Fibroblast of lung (primary cell): ENCODE results near the gene SHISAL1.

Source experiments
- EZH2 ChIP-seq: IDR thresholded peaks from 2 replicates; pipeline ENCODE4 v1.5.1; 2012; ENCODE audit warnings: low read length, control low read depth, mild to moderate bottlenecking; ENCODE audit errors: missing control alignments
- TF ChIP-seq, protein P1 (sequence below), 2 donors: IDR thresholded peaks in 1 of 2; conservative IDR thresholded peaks in 1 of 2; 1 replicate in 1 of 2; 2 replicates in 1 of 2; pipeline ENCODE4 v1.5.1; 2011 to 2012; ENCODE audit warnings: low read length in 2 of 2, control low read depth in 1 of 2, inconsistent platforms in 1 of 2, low read depth in 1 of 2, mild to moderate bottlenecking in 1 of 2

DNA sequence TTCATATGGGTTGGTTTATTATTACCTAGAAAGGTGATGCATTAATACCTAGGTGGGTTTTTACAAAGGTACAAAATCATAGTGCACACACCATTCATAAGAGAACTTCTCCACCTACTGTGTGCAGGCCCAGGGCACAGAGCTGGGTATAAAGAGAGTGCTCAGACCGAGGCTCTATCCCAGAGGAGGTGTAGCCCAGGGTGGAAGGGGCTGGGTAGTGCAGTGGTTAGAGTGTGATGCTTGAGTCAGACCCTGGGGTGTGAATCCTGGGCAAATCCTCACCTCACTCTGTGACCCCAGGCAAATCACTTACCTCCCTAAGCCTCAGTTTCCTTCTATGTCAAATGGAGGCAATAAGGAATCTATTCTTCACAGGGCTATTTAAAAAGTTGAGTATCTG is 99.8 kb downstream of the SHISAL1 start:
- TF ChIP-seq, protein P1, sequence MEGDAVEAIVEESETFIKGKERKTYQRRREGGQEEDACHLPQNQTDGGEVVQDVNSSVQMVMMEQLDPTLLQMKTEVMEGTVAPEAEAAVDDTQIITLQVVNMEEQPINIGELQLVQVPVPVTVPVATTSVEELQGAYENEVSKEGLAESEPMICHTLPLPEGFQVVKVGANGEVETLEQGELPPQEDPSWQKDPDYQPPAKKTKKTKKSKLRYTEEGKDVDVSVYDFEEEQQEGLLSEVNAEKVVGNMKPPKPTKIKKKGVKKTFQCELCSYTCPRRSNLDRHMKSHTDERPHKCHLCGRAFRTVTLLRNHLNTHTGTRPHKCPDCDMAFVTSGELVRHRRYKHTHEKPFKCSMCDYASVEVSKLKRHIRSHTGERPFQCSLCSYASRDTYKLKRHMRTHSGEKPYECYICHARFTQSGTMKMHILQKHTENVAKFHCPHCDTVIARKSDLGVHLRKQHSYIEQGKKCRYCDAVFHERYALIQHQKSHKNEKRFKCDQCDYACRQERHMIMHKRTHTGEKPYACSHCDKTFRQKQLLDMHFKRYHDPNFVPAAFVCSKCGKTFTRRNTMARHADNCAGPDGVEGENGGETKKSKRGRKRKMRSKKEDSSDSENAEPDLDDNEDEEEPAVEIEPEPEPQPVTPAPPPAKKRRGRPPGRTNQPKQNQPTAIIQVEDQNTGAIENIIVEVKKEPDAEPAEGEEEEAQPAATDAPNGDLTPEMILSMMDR (conservative IDR thresholded peaks at IDR 0.05 in 1 of 2, IDR thresholded peaks at IDR 0.05 in 1 of 2; ENCODE audit: low read depth in 1 of 2, low read length in 2 of 2): no peak
- no peak for TF ChIP-seq EZH2
